Pancreas (tissue), 10 donors: ENCODE measurements around the gene ABI3BP. TPM values are rescaled to one million over a fixed set of nuclear protein-coding genes. Genes with fewer than 3 reads are reported as not detected.
"Not testable (repeated sequence)": the region's sequence is repeated elsewhere in the genome, so short reads cannot be mapped to it uniquely, and the experiment has no call there.

Experiments
- ATAC-seq, 4 donors: fragments of 200-7000 bp; cut with Tn5 transposase; one replicate each; pipeline versions ENCODE4 v1.8.0 to v1.9.1; 2020; ENCODE audit warnings: mild to moderate bottlenecking in 4 of 4, moderate library complexity in 4 of 4
- DNase-seq, 6 donors: peaks; one replicate each; pipeline ENCODE4 v3.0.0-alpha.2; 2020
- FAIRE-seq: peaks from 2 replicates; lab custom pipeline; 2012; peaks lifted over from hg19 to GRCh38; lab: Jason Lieb, UNC
- H3K27ac ChIP-seq, 4 donors: fragments of 200-600 bp; sonication (generic); 1 replicate in 3 of 4; 2 replicates in 1 of 4; pipeline versions ENCODE4 v1.5.0 to v1.8.0; 2020
- H3K27me3 ChIP-seq, 4 donors: fragments of 200-600 bp; one replicate each; pipeline ENCODE4 v1.8.0; 2021
- H3K36me3 ChIP-seq, 3 donors: fragments of 200-600 bp; sonication (generic) in 1 of 3; one replicate each; pipeline versions ENCODE4 v1.5.0 to v1.8.0; 2020 to 2021
- H3K4me1 ChIP-seq, 3 donors: fragments of 200-600 bp; one replicate each; pipeline ENCODE4 v1.8.0; 2021
- H3K4me3 ChIP-seq, 4 donors: fragments of 200-600 bp; sonication (generic) in 2 of 4; one replicate each; pipeline versions ENCODE4 v1.5.0 to v1.8.0; 2020 to 2021
- H3K9me3 ChIP-seq, 4 donors: fragments of 200-600 bp; one replicate each; pipeline ENCODE4 v1.8.0; 2021
- CTCF ChIP-seq, 4 donors: fragments of 200-600 bp; sonication (generic) in 3 of 4; IDR thresholded peaks; one replicate each; pipeline versions ENCODE4 v1.5.0 to v1.8.0; 2021; ENCODE audit warnings: antibody characterized with exemption in 4 of 4
- whole genome bisulfite sequencing, 2 donors: extraction: QIAGEN DNeasy Blood & Tissue Kit; methylation state at CpG; one replicate each; pipeline ENCODE4 v1.1.7; 2013; 5-methylcytosine and 5-hydroxymethylcytosine counted together
- intact Hi-C, 3 donors: fragments of 100-400 bp; cut with DNase I; formaldehyde crosslinking; loops; one replicate each; pipeline versions ENCODE4 v1.11.1 to v1.14.2; 2022
- polyA plus RNA-seq, 2 donors: library from polyadenylated mRNA; stranded (reverse); fragments of 200-250 nt; gene quantifications; one replicate each; pipeline ENCODE4 v1.2.3, GENCODE V29; 2013
- total RNA-seq, 6 donors: library from RNA; stranded (reverse); fragmentation: NEBNext Ultra II Directional in 4 of 6; extraction: Animal tissue kit (Norgen Biotek cat#: 25700) in 4 of 6; gene quantifications; one replicate each; pipeline versions ENCODE4 v1.2.1 to v1.2.4, GENCODE V29; 2021 to 2023
- donor health status: healthy with polysubstance abuse.
- donor health status: DM: no; HTN: no; CAD: no; lungs with moderate emphysema.
- donor health status: DM: no; HTN: no; CAD: no.
- donor health status: control.
- donor health status: control.
- donor health status: Bipolar disorder and iron deficiency.
- donor health status: DM: yes; HTN: yes; CAD: no.
- donor health status: DM: no; HTN: no; CAD: no.
- donor health status: DM: no; HTN: no; CAD: no.
- donor health status: DM: yes; HTN: yes; CAD: no.

Gene ABI3BP
- total and polyA plus RNA-seq, 8 donors = 2.6 to 25.3 (median 5.8) TPM

- Histone ChIP-seq H3K36me3 (no peaks in the 10 kb centered on the region), H3K4me3 (no peak overlapping the region), H3K9me3 (no peaks in the 10 kb centered on the region), H3K27ac (no peak overlapping the region), H3K27me3 (no peaks in the 10 kb centered on the region), H3K4me1 (no peaks in the 10 kb centered on the region)
- ATAC-seq (no peak), DNase-seq (no peak), FAIRE-seq (no peak)
- TF ChIP-seq CTCF (IDR thresholded peaks at IDR 0.05) = no peak
- 59 to 76% methylated on average over 3 of the region's 3 CpGs for WGBS, 2 donors
- intact Hi-C loops = no loop called here
Measured at GRCh38 chr3:100947119-100947518, 46.1 kb downstream of the ABI3BP start.

GRCh38 chr3:100946096-100946495 is 47.1 kb downstream of the ABI3BP start:
- DNase-seq, H3K27me3 ChIP-seq, FAIRE-seq, H3K27ac ChIP-seq, H3K4me1 ChIP-seq, intact Hi-C loops, ATAC-seq, H3K9me3 ChIP-seq, H3K36me3 ChIP-seq, H3K4me3 ChIP-seq: not testable (repeated sequence)
- 72 to 82% methylated on average over 2 of the region's 2 CpGs for WGBS, 2 donors

- ATAC-seq (no peak), FAIRE-seq (no peak), DNase-seq (no peak)
- Histone ChIP-seq H3K4me1 (no peaks in the 10 kb centered on the region), H3K9me3 (no peaks in the 10 kb centered on the region), H3K36me3 (no peaks in the 10 kb centered on the region), H3K4me3 (no peak overlapping the region), H3K27me3 (no peaks in the 10 kb centered on the region), H3K27ac (no peak overlapping the region)
- 63 to 70% methylated on average over 2 of the region's 2 CpGs for WGBS, 2 donors
- no peak for TF ChIP-seq CTCF (IDR thresholded peaks at IDR 0.05)
- intact Hi-C loops = no loop called here
Measured at GRCh38 chr3:100941451-100941850, 51.8 kb downstream of the ABI3BP start.

GRCh38 chr3:100941041-100941440 is 52.2 kb downstream of the ABI3BP start:
- no peaks in the 10 kb centered on the region for H3K36me3 ChIP-seq
- no peak overlapping the region for H3K27ac ChIP-seq
- 61 to 68% methylated on average over 2 of the region's 2 CpGs for WGBS, 2 donors
- FAIRE-seq (no peak), DNase-seq (no peak), ATAC-seq (no peak)
- H3K9me3 ChIP-seq = no peaks in the 10 kb centered on the region
- intact Hi-C loops = no loop called here
- TF ChIP-seq CTCF (IDR thresholded peaks at IDR 0.05) = no peak
- no peaks in the 10 kb centered on the region for H3K27me3 ChIP-seq
- no peaks in the 10 kb centered on the region for H3K4me1 ChIP-seq
- no peak overlapping the region for H3K4me3 ChIP-seq

- Histone ChIP-seq H3K27ac (no peak overlapping the region), H3K27me3 (no peaks in the 10 kb centered on the region), H3K36me3 (no peaks in the 10 kb centered on the region), H3K4me3 (no peak overlapping the region), H3K9me3 (no peaks in the 10 kb centered on the region), H3K4me1 (no peaks in the 10 kb centered on the region)
- WGBS, 2 donors = 42 to 43% methylated on average over 1 of the region's 1 CpG
- DNase-seq (no peak), FAIRE-seq (no peak), ATAC-seq (no peak)
- intact Hi-C loops = no loop called here
- TF ChIP-seq CTCF (IDR thresholded peaks at IDR 0.05) = no peak
Measured at GRCh38 chr3:100936931-100937330, 56.3 kb downstream of the ABI3BP start.
